ENCODE data around the gene LGI1. TPM values are rescaled to one million over a fixed set of nuclear protein-coding genes. Genes with fewer than 3 reads are reported as not detected.

Gene LGI1
- polyA plus RNA-seq, 1 donor (not counting 4 experiments of a cell fraction or from before 2014, with no cell fraction given) = not detected

GRCh38 chr10:93819520-93819919 lies 61.8 kb downstream of the LGI1 start:
- H4K20me1 ChIP-seq (ENCODE audit: control insufficient read depth, extremely low read depth, insufficient read depth, low read length) = no peaks in the 10 kb centered on the region
- dilution Hi-C loops (cut with MboI; ENCODE audit: extremely low pct_ligation_motif_present, low sequenced_read_pairs) = no loop called here
- peaks cover 9% of the 10 kb centered on the region for H3K27me3 ChIP-seq (ENCODE audit: control insufficient read depth, extremely low read depth, insufficient read depth, low read length)
- H3K4me2 ChIP-seq (ENCODE audit: control insufficient read depth, extremely low read depth, insufficient read depth, low read depth, low read length) = no peak overlapping the region
- H3K9me3 ChIP-seq (ENCODE audit: control insufficient read depth, low read depth, low read length) = no peaks in the 10 kb centered on the region
- no peak for DNase-seq (ENCODE audit: low read depth, low spot score)
- no peak overlapping the region for H3K27ac ChIP-seq (ENCODE audit: control insufficient read depth, insufficient read depth, low read length)
- H3K36me3 ChIP-seq (ENCODE audit: control insufficient read depth in 2 of 2, extremely low read depth in 1 of 2, insufficient read depth in 2 of 2, low read length in 2 of 2) = no peaks in the 10 kb centered on the region
- no peak overlapping the region for H2AFZ ChIP-seq (ENCODE audit: control insufficient read depth, low read length)
- no peak for FAIRE-seq
- TF ChIP-seq EZH2 (IDR thresholded peaks at IDR 0.05; ENCODE audit: low read length) (no peak), CTCF (optimal IDR thresholded peaks at IDR 0.05 in 1 of 3, IDR thresholded peaks at IDR 0.05 in 1 of 3, conservative IDR thresholded peaks at IDR 0.05 in 1 of 3; ENCODE audit: extremely low read depth in 1 of 3, insufficient read depth in 2 of 3, low read length in 3 of 3) (no peak)
- H3K4me1 ChIP-seq (ENCODE audit: control insufficient read depth, extremely low read depth, insufficient read depth, low read length) = no peaks in the 10 kb centered on the region
- H3K79me2 ChIP-seq (ENCODE audit: control insufficient read depth, insufficient read depth, low read length) = no peaks in the 10 kb centered on the region
- no peak overlapping the region for H3K4me3 ChIP-seq (ENCODE audit: control insufficient read depth in 2 of 3, extremely low read depth in 1 of 3, insufficient read depth in 2 of 3, low read depth in 1 of 3, low read length in 3 of 3)
- no peaks in the 10 kb centered on the region for H3K9me1 ChIP-seq (ENCODE audit: control insufficient read depth, extremely low read depth, insufficient read depth, low read length)
- H3K9ac ChIP-seq (ENCODE audit: control insufficient read depth, extremely low read depth, insufficient read depth, low read length) = no peak overlapping the region

GRCh38 chr10:93820434-93820833 lies 62.7 kb downstream of the LGI1 start:
- H4K20me1 ChIP-seq (ENCODE audit: control insufficient read depth, extremely low read depth, insufficient read depth, low read length) = no peaks in the 10 kb centered on the region
- DNase-seq (ENCODE audit: low read depth, low spot score) (no peak), FAIRE-seq (no peak)
- H3K27ac ChIP-seq (ENCODE audit: control insufficient read depth, insufficient read depth, low read length) = no peak overlapping the region
- peaks cover 9% of the 10 kb centered on the region for H3K27me3 ChIP-seq (ENCODE audit: control insufficient read depth, extremely low read depth, insufficient read depth, low read length)
- H3K36me3 ChIP-seq (ENCODE audit: control insufficient read depth in 2 of 2, extremely low read depth in 1 of 2, insufficient read depth in 2 of 2, low read length in 2 of 2) = no peaks in the 10 kb centered on the region
- no peaks in the 10 kb centered on the region for H3K9me3 ChIP-seq (ENCODE audit: control insufficient read depth, low read depth, low read length)
- dilution Hi-C loops (cut with MboI; ENCODE audit: extremely low pct_ligation_motif_present, low sequenced_read_pairs) = no loop called here
- no peaks in the 10 kb centered on the region for H3K79me2 ChIP-seq (ENCODE audit: control insufficient read depth, insufficient read depth, low read length)
- H3K9me1 ChIP-seq (ENCODE audit: control insufficient read depth, extremely low read depth, insufficient read depth, low read length) = no peaks in the 10 kb centered on the region
- no peaks in the 10 kb centered on the region for H3K4me1 ChIP-seq (ENCODE audit: control insufficient read depth, extremely low read depth, insufficient read depth, low read length)
- H3K9ac ChIP-seq (ENCODE audit: control insufficient read depth, extremely low read depth, insufficient read depth, low read length) = no peak overlapping the region
- no peak for TF ChIP-seq CTCF (optimal IDR thresholded peaks at IDR 0.05 in 1 of 3, IDR thresholded peaks at IDR 0.05 in 1 of 3, conservative IDR thresholded peaks at IDR 0.05 in 1 of 3; ENCODE audit: extremely low read depth in 1 of 3, insufficient read depth in 2 of 3, low read length in 3 of 3)
- no peak for TF ChIP-seq EZH2 (IDR thresholded peaks at IDR 0.05; ENCODE audit: low read length)
- H3K4me3 ChIP-seq (ENCODE audit: control insufficient read depth in 2 of 3, extremely low read depth in 1 of 3, insufficient read depth in 2 of 3, low read depth in 1 of 3, low read length in 3 of 3) = no peak overlapping the region
- no peak overlapping the region for H2AFZ ChIP-seq (ENCODE audit: control insufficient read depth, low read length)
- no peak overlapping the region for H3K4me2 ChIP-seq (ENCODE audit: control insufficient read depth, extremely low read depth, insufficient read depth, low read depth, low read length)

Measured in keratinocyte (primary cell).